Stimulated activated CD4-positive, alpha-beta T cell treated with anti-CD3 and anti-CD28 coated beads, Interleukin-1b, Interleukin-23, amount 100 ng/mL, for 48 hours (primary cell): Measurements from ENCODE around the gene ABTB2.
A peak's percentile ranks its signal among the peaks of the same experiment; 100 is the strongest.
"Not testable (repeated sequence)": the region's sequence is repeated elsewhere in the genome, so short reads cannot be mapped to it uniquely, and the experiment has no call there.

Experiments
- DNase-seq: peaks from one replicate; pipeline ENCODE4 v3.0.0-alpha.2; 2020

ABTB2 gene

GRCh38 chr11:34256626-34257025 is 101.2 kb downstream of the ABTB2 start:
- DNase-seq: no peak

- DNase-seq: no peak
Observed at GRCh38 chr11:34256150-34256549, 101.7 kb downstream of the ABTB2 start.

GRCh38 chr11:34255101-34255500 is 102.7 kb downstream of the ABTB2 start:
- DNase-seq: no peak

- DNase-seq: no peak
Observed at GRCh38 chr11:34254011-34254410, 103.8 kb downstream of the ABTB2 start.

- no peak for DNase-seq
Observed at GRCh38 chr11:34252651-34253050, 105.2 kb downstream of the ABTB2 start.

GRCh38 chr11:34252015-34252414 is 105.8 kb downstream of the ABTB2 start:
- DNase-seq: no peak

- DNase-seq: no peak
Observed at GRCh38 chr11:34251589-34251980, 106.2 kb downstream of the ABTB2 start.

- DNase-seq: peak; percentile 79
Observed at GRCh38 chr11:34250732-34251588, 106.8 kb downstream of the ABTB2 start.

- DNase-seq: no peak
Observed at GRCh38 chr11:34250211-34250610, 107.6 kb downstream of the ABTB2 start.

- no peak for DNase-seq
Observed at GRCh38 chr11:34249439-34249838, 108.4 kb downstream of the ABTB2 start.

- not testable (repeated sequence) for DNase-seq
Observed at GRCh38 chr11:34246511-34246910, 111.3 kb downstream of the ABTB2 start.

- peak; percentile 40 for DNase-seq
Observed at GRCh38 chr11:34245041-34245440, 112.8 kb downstream of the ABTB2 start.

- peak; percentile 71 for DNase-seq
Observed at GRCh38 chr11:34243600-34244464, 114.0 kb downstream of the ABTB2 start.

GRCh38 chr11:34242037-34242625 is 115.7 kb downstream of the ABTB2 start:
- peak; percentile 26 for DNase-seq

GRCh38 chr11:34240150-34240494 is 117.7 kb downstream of the ABTB2 start:
- no peak for DNase-seq

GRCh38 chr11:34239465-34240149 is 118.2 kb downstream of the ABTB2 start:
- no peak for DNase-seq

- DNase-seq: no peak
Observed at GRCh38 chr11:34238966-34239365, 118.8 kb downstream of the ABTB2 start.

GRCh38 chr11:34238533-34238932 is 119.3 kb downstream of the ABTB2 start:
- DNase-seq: no peak

- DNase-seq: no peak
Observed at GRCh38 chr11:34236572-34236971, 121.2 kb downstream of the ABTB2 start.

GRCh38 chr11:34235591-34236071 is 122.2 kb downstream of the ABTB2 start:
- DNase-seq: no peak

GRCh38 chr11:34235189-34235588 is 122.6 kb downstream of the ABTB2 start:
- no peak for DNase-seq

- DNase-seq: peak; percentile 89
Observed at GRCh38 chr11:34234086-34234740, 123.6 kb downstream of the ABTB2 start.
